Endodermal cell (in vitro differentiated cells): ENCODE data around the gene OPRM1. TPM values are rescaled to one million over a fixed set of nuclear protein-coding genes. Genes with fewer than 3 reads are reported as not detected.

Experiments
- DNase-seq: peaks from one replicate; pipeline ENCODE4 v3.0.0-alpha.2; 2017
- H3K27ac ChIP-seq: 2 replicates; pipeline ENCODE4 v1.5.1; 2013; ENCODE audit warnings: mild to moderate bottlenecking, low read depth, low read length, moderate library complexity
- H3K27me3 ChIP-seq: 2 replicates; pipeline ENCODE4 v1.6.1; 2013; ENCODE audit warnings: mild to moderate bottlenecking, low read length, moderate library complexity; ENCODE audit not compliant: insufficient read depth, control insufficient read depth, poor library complexity, severe bottlenecking
- H3K36me3 ChIP-seq: 2 replicates; pipeline ENCODE4 v1.7.0; 2013; ENCODE audit warnings: mild to moderate bottlenecking, low read length, moderate library complexity; ENCODE audit not compliant: control insufficient read depth, insufficient read depth
- H3K4me1 ChIP-seq: one replicate; pipeline ENCODE4 v1.7.0; 2013; ENCODE audit warnings: low read length; ENCODE audit not compliant: control insufficient read depth, insufficient read depth
- H3K4me3 ChIP-seq: 2 replicates; pipeline ENCODE4 v1.5.1; 2013; ENCODE audit warnings: mild to moderate bottlenecking, low read length, moderate library complexity
- H3K9ac ChIP-seq: 2 replicates; pipeline ENCODE4 v1.6.1; 2013; ENCODE audit warnings: mild to moderate bottlenecking, low read length, moderate library complexity; ENCODE audit not compliant: poor library complexity, severe bottlenecking; ENCODE audit errors: extremely low read depth
- H3K9me3 ChIP-seq: 2 replicates; pipeline ENCODE4 v1.6.1; 2013; ENCODE audit warnings: mild to moderate bottlenecking, low read length, moderate library complexity; ENCODE audit not compliant: control insufficient read depth
- H3K27ac Mint-ChIP-seq: 2 replicates; pipeline ENCODE4 v1.8.0; 2020; ENCODE audit warnings: mixed read lengths
- H3K27me3 Mint-ChIP-seq: 2 replicates; pipeline ENCODE4 v1.8.0; 2021; ENCODE audit warnings: mild to moderate bottlenecking, mixed read lengths; ENCODE audit not compliant: insufficient read depth
- H3K36me3 Mint-ChIP-seq: 2 replicates; pipeline ENCODE4 v1.8.0; 2020; ENCODE audit warnings: low read depth, mixed read lengths
- H3K4me1 Mint-ChIP-seq: 2 replicates; pipeline ENCODE4 v1.8.0; 2020; ENCODE audit warnings: mixed read lengths
- H3K4me3 Mint-ChIP-seq: 2 replicates; pipeline ENCODE4 v1.8.0; 2020; ENCODE audit warnings: mild to moderate bottlenecking, moderate library complexity, mixed read lengths
- H3K9me3 Mint-ChIP-seq: 2 replicates; pipeline ENCODE4 v1.8.0; 2020; ENCODE audit warnings: mild to moderate bottlenecking, mixed read lengths
- WGBS, 2 experiments: methylation state at CpG; one replicate each; pipeline versions ENCODE4 v1.1.5 to v1.1.7; 2013; ENCODE audit warnings: missing lambda C conversion rate in 2 of 2, mixed read lengths in 1 of 2; ENCODE audit not compliant: insufficient coverage in 1 of 2, insufficient read length in 1 of 2; 5-methylcytosine and 5-hydroxymethylcytosine counted together
- total RNA-seq, 2 donors: library from RNA; stranded (reverse); fragmentation: NEBNext Ultra II Directional in 1 of 2; extraction: Animal tissue kit (Norgen Biotek cat#: 25700) in 1 of 2; gene quantifications; 2 replicates in 1 of 2; 3 replicates in 1 of 2; pipeline ENCODE4 v1.2.1, GENCODE V29; 2021
- TF ChIP-seq, protein P1 (sequence below): fragments of 200-600 bp; sonication (generic); conservative IDR thresholded peaks from 2 replicates; pipeline ENCODE4 v1.5.0; 2021; ENCODE audit warnings: antibody characterized with exemption, mild to moderate bottlenecking

The OPRM1 gene
- total RNA-seq, 2 donors from 2014 or later = not detected

DNA sequence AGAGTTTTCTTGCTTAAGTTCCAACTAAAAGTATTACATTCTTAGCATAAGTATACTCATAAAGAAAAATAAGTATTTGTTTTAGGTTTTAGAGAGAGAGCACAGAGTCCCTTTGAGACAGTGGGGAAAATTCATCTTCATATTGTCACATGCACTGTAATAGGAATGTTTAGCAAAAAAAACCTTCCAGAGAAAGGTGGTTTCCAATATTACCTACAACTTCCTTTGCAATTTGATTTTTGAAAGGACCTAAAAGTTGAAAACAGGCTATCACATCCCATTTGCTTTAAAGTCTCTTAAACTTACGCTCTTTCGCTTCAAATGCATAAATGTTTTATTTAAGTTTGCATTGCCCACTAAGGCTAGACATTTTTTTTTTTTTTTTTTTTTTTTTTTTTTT, 86.4 kb downstream of the OPRM1 start:
- peaks cover 2% of the 10 kb centered on the region for H3K4me1 ChIP-seq
- H3K4me3 ChIP-seq = no peak overlapping the region
- H3K4me3 Mint-ChIP-seq = no peak overlapping the region
- 100% methylated on average over 2 of the region's 2 CpGs; no CpG with 5 or more reads in 1 of the 2 experiments for WGBS, 2 experiments
- H3K36me3 ChIP-seq = no peaks in the 10 kb centered on the region
- H3K27ac Mint-ChIP-seq = no peak overlapping the region
- H3K4me1 Mint-ChIP-seq = peaks cover 14% of the 10 kb centered on the region
- no peaks in the 10 kb centered on the region for H3K36me3 Mint-ChIP-seq
- no peaks in the 10 kb centered on the region for H3K9me3 ChIP-seq
- no peaks in the 10 kb centered on the region for H3K27me3 ChIP-seq
- H3K9ac ChIP-seq = no peak overlapping the region
- no peaks in the 10 kb centered on the region for H3K27me3 Mint-ChIP-seq
- no peak overlapping the region for H3K27ac ChIP-seq
- no peak for DNase-seq
- TF ChIP-seq, protein P1, sequence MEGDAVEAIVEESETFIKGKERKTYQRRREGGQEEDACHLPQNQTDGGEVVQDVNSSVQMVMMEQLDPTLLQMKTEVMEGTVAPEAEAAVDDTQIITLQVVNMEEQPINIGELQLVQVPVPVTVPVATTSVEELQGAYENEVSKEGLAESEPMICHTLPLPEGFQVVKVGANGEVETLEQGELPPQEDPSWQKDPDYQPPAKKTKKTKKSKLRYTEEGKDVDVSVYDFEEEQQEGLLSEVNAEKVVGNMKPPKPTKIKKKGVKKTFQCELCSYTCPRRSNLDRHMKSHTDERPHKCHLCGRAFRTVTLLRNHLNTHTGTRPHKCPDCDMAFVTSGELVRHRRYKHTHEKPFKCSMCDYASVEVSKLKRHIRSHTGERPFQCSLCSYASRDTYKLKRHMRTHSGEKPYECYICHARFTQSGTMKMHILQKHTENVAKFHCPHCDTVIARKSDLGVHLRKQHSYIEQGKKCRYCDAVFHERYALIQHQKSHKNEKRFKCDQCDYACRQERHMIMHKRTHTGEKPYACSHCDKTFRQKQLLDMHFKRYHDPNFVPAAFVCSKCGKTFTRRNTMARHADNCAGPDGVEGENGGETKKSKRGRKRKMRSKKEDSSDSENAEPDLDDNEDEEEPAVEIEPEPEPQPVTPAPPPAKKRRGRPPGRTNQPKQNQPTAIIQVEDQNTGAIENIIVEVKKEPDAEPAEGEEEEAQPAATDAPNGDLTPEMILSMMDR = no peak
- H3K9me3 Mint-ChIP-seq = peaks cover 6% of the 10 kb centered on the region

DNA sequence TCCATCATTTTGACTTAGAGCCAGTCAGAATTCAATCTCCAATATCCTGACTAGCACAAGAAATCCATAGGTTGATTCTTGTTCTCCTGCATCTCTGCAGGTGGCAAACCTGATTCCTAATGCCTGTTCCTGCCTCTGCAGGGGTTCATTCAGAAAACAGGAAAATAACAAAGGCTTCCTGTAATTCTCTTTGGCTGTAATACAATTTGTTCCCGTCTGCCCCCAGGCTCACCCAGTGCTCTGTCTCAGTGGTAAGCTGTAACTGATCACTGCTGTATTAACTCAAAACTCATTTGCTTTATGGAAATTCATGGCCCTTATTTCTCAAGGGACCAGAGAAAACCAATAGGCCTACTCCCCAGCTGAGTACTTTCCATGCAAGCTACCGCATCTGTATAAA, 88.6 kb downstream of the OPRM1 start:
- Histone ChIP-seq H3K9ac (no peak overlapping the region), H3K4me1 (peaks cover 2% of the 10 kb centered on the region), H3K9me3 (no peaks in the 10 kb centered on the region), H3K27me3 (no peaks in the 10 kb centered on the region), H3K27ac (peak overlapping the region; percentile 66), H3K4me3 (peak overlapping the region; percentile 8), H3K36me3 (no peaks in the 10 kb centered on the region)
- peak; percentile 61 for DNase-seq
- Mint-ChIP-seq H3K9me3 (peaks cover 2% of the 10 kb centered on the region), H3K36me3 (no peaks in the 10 kb centered on the region), H3K4me3 (no peak overlapping the region), H3K27ac (no peak overlapping the region), H3K4me1 (peaks cover 14% of the 10 kb centered on the region), H3K27me3 (no peaks in the 10 kb centered on the region)
- TF ChIP-seq, protein P1 = no peak
- WGBS, 2 experiments = 13 to 39% methylated on average over 1 to 2 of the region's 2 CpGs

DNA sequence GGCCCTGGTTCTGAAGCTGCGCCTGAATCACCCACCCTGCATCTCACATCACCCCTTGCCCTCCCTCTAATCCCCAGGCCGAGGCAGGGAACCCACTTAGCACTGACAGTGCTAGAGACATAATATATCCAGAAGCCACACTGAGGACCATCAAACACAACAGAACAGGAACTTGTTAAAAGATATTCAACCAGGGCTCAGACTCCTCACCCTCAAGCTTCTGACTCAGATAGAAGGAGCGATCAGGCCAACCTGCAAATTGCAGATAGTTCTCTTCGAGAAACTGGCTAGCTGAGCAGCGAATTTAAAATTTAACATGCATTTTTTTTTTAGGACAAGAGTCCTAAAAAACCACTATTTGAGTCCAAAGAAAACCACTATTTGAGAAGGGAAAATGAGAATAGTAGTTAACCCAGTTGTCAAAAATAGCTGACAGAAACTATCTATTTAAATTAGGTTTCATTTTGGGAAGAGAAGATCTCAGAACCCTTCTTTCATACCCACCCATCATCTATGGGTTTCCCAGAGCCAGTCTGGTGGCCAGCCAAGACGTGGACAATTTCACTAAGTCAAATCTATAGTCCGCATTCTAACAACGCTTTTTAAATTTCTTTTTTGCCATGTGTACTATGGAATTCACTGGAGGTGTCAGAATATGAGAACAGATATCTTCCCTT, 95.6 kb downstream of the OPRM1 start:
- Histone ChIP-seq H3K27ac (no peak overlapping the region), H3K4me3 (no peak overlapping the region), H3K36me3 (no peaks in the 10 kb centered on the region), H3K27me3 (no peaks in the 10 kb centered on the region), H3K9me3 (no peaks in the 10 kb centered on the region), H3K4me1 (no peaks in the 10 kb centered on the region), H3K9ac (no peak overlapping the region)
- Mint-ChIP-seq H3K27me3 (no peaks in the 10 kb centered on the region), H3K27ac (no peak overlapping the region), H3K36me3 (no peaks in the 10 kb centered on the region), H3K9me3 (no peaks in the 10 kb centered on the region), H3K4me3 (no peak overlapping the region), H3K4me1 (no peaks in the 10 kb centered on the region)
- DNase-seq = no peak
- WGBS, 2 experiments = 90 to 94% methylated on average over 2 to 8 of the region's 8 CpGs
- TF ChIP-seq, protein P1 = no peak
